Measurements from ENCODE around the gene VARS1. TPM values are rescaled to one million over a fixed set of nuclear protein-coding genes. Genes with fewer than 3 reads are reported as not detected.

Gene VARS1
- total and polyA plus RNA-seq, 2 of the 8 experiments (the other 6 are each of a cell fraction or from before 2014, with no cell fraction given) = 53.5 to 162 TPM

DNA sequence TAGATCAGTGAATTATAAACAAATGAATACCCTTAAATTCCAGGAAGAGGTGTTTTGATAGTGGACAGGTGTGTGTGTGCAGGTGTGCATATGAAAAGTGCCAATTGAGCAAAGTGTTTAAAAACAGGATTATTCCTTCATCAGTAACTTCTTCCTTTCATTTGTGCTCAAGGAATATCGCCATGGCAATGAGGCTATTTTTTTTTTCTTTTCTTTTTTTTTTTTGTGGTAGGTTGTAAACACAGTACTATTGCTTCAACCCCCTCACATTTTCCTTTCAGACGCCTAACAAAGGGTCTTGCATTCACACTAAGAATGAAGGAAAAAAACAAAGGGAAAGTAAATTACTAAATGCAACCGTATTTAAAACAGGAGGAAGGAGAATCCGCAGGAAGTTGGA, 30.0 kb upstream of the VARS1 start:
- Histone ChIP-seq H3K4ac (replicated peaks; ENCODE audit: insufficient read length, low read depth, low read length) (peak overlapping the region; percentile 92), H2BK120ac (replicated peaks; ENCODE audit: low read depth, low read length) (peak overlapping the region; percentile 82), H3K14ac (ENCODE audit: insufficient read length) (no peak overlapping the region), H4K8ac (ENCODE audit: extremely low read depth, insufficient read depth, low read length) (no peak overlapping the region), H3K79me1 (ENCODE audit: low read depth, low read length) (no peaks in the 10 kb centered on the region), H2BK20ac (ENCODE audit: low read length) (no peak overlapping the region), H3K18ac (ENCODE audit: extremely low read depth, low read length) (no peak overlapping the region), H3K79me2 (ENCODE audit: control insufficient read depth in 1 of 2, insufficient read depth in 2 of 2, low read length in 2 of 2) (peaks cover 0 to 10% of the 10 kb centered on the region in 2 experiments; a peak in 2 of 4 replicates), H2BK12ac (ENCODE audit: low read depth, low read length) (no peak overlapping the region), H3K23ac (ENCODE audit: insufficient read length) (no peak overlapping the region), H2AK5ac (ENCODE audit: low read depth, low read length) (no peak overlapping the region), H3K4me1 (replicated peaks in 1 of 4; ENCODE audit: control insufficient read depth in 3 of 4, insufficient read depth in 4 of 4, low read length in 3 of 4) (peaks cover 5 to 12% (median 9%) of the 10 kb centered on the region in 4 experiments; a peak in 6 of 7 replicates), H4K5ac (ENCODE audit: insufficient read length, low read depth, low read length) (peak overlapping the region; percentile 71), H3K27me3 (replicated peaks in 1 of 4; ENCODE audit: control insufficient read depth in 3 of 4, extremely low read depth in 1 of 4, insufficient read depth in 3 of 4, low read length in 3 of 4) (no peaks in the 10 kb centered on the region; a peak in 1 of 7 replicates), H3K56ac (replicated peaks; ENCODE audit: insufficient read length, low read depth, low read length) (no peak overlapping the region), H3K27ac (ENCODE audit: low read depth, low read length) (peak overlapping the region; percentile 66), H4K91ac (replicated peaks; ENCODE audit: insufficient read length, low read length) (peak overlapping the region; percentile 71), H3K9ac (replicated peaks in 1 of 4; ENCODE audit: extremely low read depth in 1 of 4, low read depth in 3 of 4, low read length in 3 of 4) (no peak overlapping the region), H3K4me2 (ENCODE audit: insufficient read depth in 1 of 2, low read depth in 2 of 2, low read length in 2 of 2) (peak overlapping the region; percentile 29 to 50; a peak in 3 of 4 replicates), H4K20me1 (replicated peaks in 1 of 2; ENCODE audit: control insufficient read depth in 1 of 2, insufficient read depth in 2 of 2, low read length in 2 of 2) (peaks cover 0 to 3% of the 10 kb centered on the region in 2 experiments), H2AFZ (ENCODE audit: low read length) (no peak overlapping the region), H3K23me2 (ENCODE audit: low read depth, low read length) (peaks cover 17% of the 10 kb centered on the region), H2BK5ac (ENCODE audit: low read depth, low read length) (peak overlapping the region; percentile 67; the same call in 1 of the 2 replicates), H3K9me3 (ENCODE audit: insufficient read depth in 2 of 2, low read depth in 1 of 2, low read length in 1 of 2) (no peaks in the 10 kb centered on the region), H3K36me3 (ENCODE audit: control insufficient read depth in 2 of 4, insufficient read depth in 4 of 4, low read length in 3 of 4) (no peaks in the 10 kb centered on the region), H3K4me3 (ENCODE audit: extremely low read depth in 1 of 4, insufficient read depth in 2 of 4, low read depth in 3 of 4, low read length in 4 of 4) (peak overlapping the region in 1 of 4 experiments; percentile 28; a peak in 3 of 8 replicates), H2BK15ac (ENCODE audit: low read length) (no peak overlapping the region)
- 36% methylated on average over 4 of the region's 4 CpGs; no CpG with 5 or more reads in 1 of the 2 experiments for WGBS, 2 experiments (ENCODE audit: extremely low coverage in 1 of 2, insufficient coverage in 1 of 2, insufficient read length in 1 of 2, insufficient replicate concordance in 2 of 2, low coverage in 1 of 2, low lambda C conversion rate in 2 of 2, missing lambda C conversion rate in 1 of 2)
- TF ChIP-seq TBP (IDR thresholded peaks at IDR 0.05; ENCODE audit: low read depth, low read length) (no peak), NRF1 (IDR thresholded peaks at IDR 0.05; ENCODE audit: low read depth, low read length) (no peak), EP300 (IDR thresholded peaks at IDR 0.05; ENCODE audit: borderline replicate concordance in 1 of 2, low read depth in 2 of 2, low read length in 2 of 2) (no peak), HDAC2 (IDR thresholded peaks at IDR 0.05; ENCODE audit: borderline replicate concordance in 1 of 2, low read depth in 2 of 2, low read length in 2 of 2) (no peak), TAF1 (IDR thresholded peaks at IDR 0.05; ENCODE audit: low read depth, low read length) (no peak), TEAD4 (IDR thresholded peaks at IDR 0.05; ENCODE audit: low read depth, low read length) (no peak)
- TF ChIP-seq, protein P1, sequence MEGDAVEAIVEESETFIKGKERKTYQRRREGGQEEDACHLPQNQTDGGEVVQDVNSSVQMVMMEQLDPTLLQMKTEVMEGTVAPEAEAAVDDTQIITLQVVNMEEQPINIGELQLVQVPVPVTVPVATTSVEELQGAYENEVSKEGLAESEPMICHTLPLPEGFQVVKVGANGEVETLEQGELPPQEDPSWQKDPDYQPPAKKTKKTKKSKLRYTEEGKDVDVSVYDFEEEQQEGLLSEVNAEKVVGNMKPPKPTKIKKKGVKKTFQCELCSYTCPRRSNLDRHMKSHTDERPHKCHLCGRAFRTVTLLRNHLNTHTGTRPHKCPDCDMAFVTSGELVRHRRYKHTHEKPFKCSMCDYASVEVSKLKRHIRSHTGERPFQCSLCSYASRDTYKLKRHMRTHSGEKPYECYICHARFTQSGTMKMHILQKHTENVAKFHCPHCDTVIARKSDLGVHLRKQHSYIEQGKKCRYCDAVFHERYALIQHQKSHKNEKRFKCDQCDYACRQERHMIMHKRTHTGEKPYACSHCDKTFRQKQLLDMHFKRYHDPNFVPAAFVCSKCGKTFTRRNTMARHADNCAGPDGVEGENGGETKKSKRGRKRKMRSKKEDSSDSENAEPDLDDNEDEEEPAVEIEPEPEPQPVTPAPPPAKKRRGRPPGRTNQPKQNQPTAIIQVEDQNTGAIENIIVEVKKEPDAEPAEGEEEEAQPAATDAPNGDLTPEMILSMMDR (IDR thresholded peaks at IDR 0.05; ENCODE audit: control extremely low read depth in 1 of 3, insufficient read depth in 1 of 3, low read depth in 1 of 3, low read length in 3 of 3) = no peak
- ChIA-PET CTCF (ENCODE audit: partially characterized antibody) (interaction anchor here (0.9 to 2.6 kb wide), 6 partner anchors 20 to 87 kb away, joined by 3 to 12 read pairs (median 3); no protein-coding TSS in a partner anchor), POLR2A (ENCODE audit: partially characterized antibody) (interaction anchor here (0.7 to 10.9 kb wide), 9 partner anchors 12 to 145 kb away, joined by 3 to 136 read pairs (median 6); partner anchors contain the start of genes DDAH2, EHMT2, HSPA1A and HSPA1L)
- FAIRE-seq = no peak
- DNase-seq (ENCODE audit: low read depth in 1 of 2, low spot score in 2 of 2) = no peak
